Suprapubic skin (tissue), 4 donors: ENCODE results near the gene ENSA. TPM values are rescaled to one million over a fixed set of nuclear protein-coding genes. Genes with fewer than 3 reads are reported as not detected.
"Not testable (repeated sequence)": the region's sequence is repeated elsewhere in the genome, so short reads cannot be mapped to it uniquely, and the experiment has no call there.

ENCODE experiments used
- DNase-seq, 2 donors: peaks; one replicate each; pipeline ENCODE4 v3.0.0-alpha.2; 2019; ENCODE audit warnings: low spot score in 2 of 2
- H3K27ac ChIP-seq: fragments of 200-600 bp; sonication (generic); one replicate; pipeline ENCODE4 v1.5.1; 2019
- H3K27me3 ChIP-seq: fragments of 200-600 bp; sonication (generic); one replicate; pipeline ENCODE4 v1.5.1; 2019
- H3K36me3 ChIP-seq: fragments of 200-600 bp; sonication (generic); one replicate; pipeline ENCODE4 v1.5.1; 2019
- H3K4me1 ChIP-seq: fragments of 200-600 bp; sonication (generic); one replicate; pipeline ENCODE4 v1.5.1; 2019
- H3K4me3 ChIP-seq: fragments of 200-600 bp; sonication (generic); one replicate; pipeline ENCODE4 v1.5.1; 2019; ENCODE audit warnings: mild to moderate bottlenecking
- H3K9me3 ChIP-seq: fragments of 200-600 bp; sonication (generic); one replicate; pipeline ENCODE4 v1.5.1; 2019
- EP300 ChIP-seq: sonication (generic); formaldehyde crosslinking; IDR thresholded peaks from one replicate; pipeline ENCODE4 v1.6.1; 2017; ENCODE audit warnings: antibody characterized with exemption
- POLR2A ChIP-seq, 2 donors: fragments of 450-650 bp; IDR thresholded peaks; one replicate each; pipeline ENCODE4 v1.6.1; 2017; ENCODE audit warnings: antibody characterized with exemption in 2 of 2, mild to moderate bottlenecking in 2 of 2, moderate library complexity in 2 of 2
- POLR2AphosphoS5 ChIP-seq, 3 donors: sonication (generic); formaldehyde crosslinking; IDR thresholded peaks; one replicate each; pipeline ENCODE4 v1.6.1; 2017; ENCODE audit warnings: antibody characterized with exemption in 3 of 3
- WGBS: methylation state at CpG from one replicate; pipeline ENCODE4 v1.1.5; 2018; 5-methylcytosine and 5-hydroxymethylcytosine counted together
- total RNA-seq, 4 donors: library from RNA; depleted of rRNA; stranded (reverse); fragments of >200 nt; gene quantifications; one replicate each; pipeline ENCODE4 v1.1.0, GENCODE V29; 2016
- TF ChIP-seq, protein P1 (sequence below), 2 donors: fragments of 200-600 bp in 1 of 2; fragments of 450-650 bp in 1 of 2; sonication (generic) in 1 of 2; IDR thresholded peaks; one replicate each; pipeline ENCODE4 v1.5.1; 2016 to 2019; ENCODE audit warnings: antibody characterized with exemption in 2 of 2, mild to moderate bottlenecking in 1 of 2, moderate library complexity in 1 of 2

Gene ENSA
- total RNA-seq, 4 donors from 2014 or later: 266 to 384 (median 291) TPM

DNA sequence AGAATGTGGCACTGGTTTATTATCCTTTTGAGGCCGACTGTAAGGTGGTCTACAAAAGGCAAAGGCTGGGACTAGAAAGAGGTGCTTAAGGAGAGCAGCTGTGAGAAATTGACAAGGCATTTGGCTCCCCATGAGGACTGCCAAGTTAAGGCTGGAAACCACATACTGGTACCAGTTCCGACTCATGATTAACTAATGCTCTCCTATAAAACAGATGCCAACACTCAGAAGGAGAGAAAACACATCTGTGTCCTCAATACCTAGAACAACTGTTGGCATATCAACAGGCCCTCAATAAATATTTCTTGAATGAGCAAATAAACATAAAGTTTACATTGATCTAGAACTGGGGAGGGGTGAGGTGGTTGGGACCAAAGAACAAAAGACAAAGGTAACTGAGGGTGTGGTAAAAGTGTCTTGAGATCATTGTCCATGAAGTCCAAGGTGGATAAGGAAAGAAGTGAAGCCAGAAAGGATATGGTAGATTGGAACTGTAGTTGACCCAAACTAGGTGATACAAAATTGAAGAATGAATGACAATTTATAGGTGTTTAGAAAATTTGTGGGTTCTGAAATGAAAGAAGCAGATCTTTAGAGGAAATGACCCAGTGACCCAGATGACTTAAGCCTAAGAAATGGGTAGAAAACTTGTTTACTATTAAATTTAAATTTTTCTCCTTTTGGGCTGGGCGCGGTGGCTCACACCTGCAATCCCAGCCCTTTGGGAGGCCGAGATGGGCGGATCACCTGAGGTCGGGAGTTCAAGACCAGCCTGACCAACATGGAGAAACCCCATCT, 33.1 kb downstream of the ENSA start:
- Histone ChIP-seq H3K27ac (no peak overlapping the region), H3K9me3 (no peaks in the 10 kb centered on the region), H3K4me1 (no peaks in the 10 kb centered on the region), H3K4me3 (no peak overlapping the region), H3K27me3 (no peaks in the 10 kb centered on the region), H3K36me3 (peaks cover 18% of the 10 kb centered on the region)
- WGBS: 87% methylated on average over 7 of the region's 7 CpGs
- TF ChIP-seq POLR2A (IDR thresholded peaks at IDR 0.05) (no peak), POLR2AphosphoS5 (IDR thresholded peaks at IDR 0.05) (no peak), EP300 (no peak)
- TF ChIP-seq, protein P1, sequence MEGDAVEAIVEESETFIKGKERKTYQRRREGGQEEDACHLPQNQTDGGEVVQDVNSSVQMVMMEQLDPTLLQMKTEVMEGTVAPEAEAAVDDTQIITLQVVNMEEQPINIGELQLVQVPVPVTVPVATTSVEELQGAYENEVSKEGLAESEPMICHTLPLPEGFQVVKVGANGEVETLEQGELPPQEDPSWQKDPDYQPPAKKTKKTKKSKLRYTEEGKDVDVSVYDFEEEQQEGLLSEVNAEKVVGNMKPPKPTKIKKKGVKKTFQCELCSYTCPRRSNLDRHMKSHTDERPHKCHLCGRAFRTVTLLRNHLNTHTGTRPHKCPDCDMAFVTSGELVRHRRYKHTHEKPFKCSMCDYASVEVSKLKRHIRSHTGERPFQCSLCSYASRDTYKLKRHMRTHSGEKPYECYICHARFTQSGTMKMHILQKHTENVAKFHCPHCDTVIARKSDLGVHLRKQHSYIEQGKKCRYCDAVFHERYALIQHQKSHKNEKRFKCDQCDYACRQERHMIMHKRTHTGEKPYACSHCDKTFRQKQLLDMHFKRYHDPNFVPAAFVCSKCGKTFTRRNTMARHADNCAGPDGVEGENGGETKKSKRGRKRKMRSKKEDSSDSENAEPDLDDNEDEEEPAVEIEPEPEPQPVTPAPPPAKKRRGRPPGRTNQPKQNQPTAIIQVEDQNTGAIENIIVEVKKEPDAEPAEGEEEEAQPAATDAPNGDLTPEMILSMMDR (IDR thresholded peaks at IDR 0.05): no peak
- DNase-seq: peak in 1 of 2 donors; percentile 40

DNA sequence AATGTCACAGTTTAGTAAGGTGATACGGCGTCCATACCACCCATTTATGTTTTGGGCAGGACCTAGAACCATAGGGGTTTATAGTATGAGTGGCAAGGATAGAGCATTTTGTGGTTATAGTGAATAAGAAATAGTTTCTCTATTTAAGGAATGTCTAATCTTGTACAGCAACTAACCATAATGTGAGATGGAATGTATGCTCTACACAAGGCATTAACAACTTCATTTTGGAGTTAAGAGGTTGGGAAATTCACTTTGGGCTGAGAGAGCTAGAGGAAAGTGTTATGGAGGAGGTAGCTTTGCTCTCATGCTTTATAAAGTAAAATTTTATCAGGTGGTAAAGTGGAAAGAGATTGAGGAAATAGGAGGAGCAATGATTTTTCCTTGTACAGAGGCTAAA, 47.0 kb downstream of the ENSA start:
- Histone ChIP-seq H3K9me3 (no peaks in the 10 kb centered on the region), H3K27me3 (no peaks in the 10 kb centered on the region), H3K27ac (no peak overlapping the region), H3K36me3 (peaks cover 8% of the 10 kb centered on the region), H3K4me3 (no peak overlapping the region), H3K4me1 (peaks cover 7% of the 10 kb centered on the region)
- TF ChIP-seq EP300: no peak
- TF ChIP-seq POLR2AphosphoS5 (IDR thresholded peaks at IDR 0.05): no peak
- TF ChIP-seq POLR2A (IDR thresholded peaks at IDR 0.05): no peak
- TF ChIP-seq, protein P1 (IDR thresholded peaks at IDR 0.05): no peak
- no peak for DNase-seq
- 86% methylated on average over 2 of the region's 2 CpGs for WGBS

GRCh38 chr1:150581962-150582361, 47.5 kb downstream of the ENSA start:
- H3K27ac ChIP-seq, H3K4me3 ChIP-seq, H3K27me3 ChIP-seq, H3K4me1 ChIP-seq, DNase-seq, H3K9me3 ChIP-seq: not testable (repeated sequence)
- 97% methylated on average over 14 of the region's 14 CpGs for WGBS
- peaks cover 12% of the 10 kb centered on the region for H3K36me3 ChIP-seq

- H3K27ac ChIP-seq, H3K4me1 ChIP-seq, H3K27me3 ChIP-seq, DNase-seq, H3K9me3 ChIP-seq, H3K4me3 ChIP-seq: not testable (repeated sequence)
- peaks cover 17% of the 10 kb centered on the region for H3K36me3 ChIP-seq
- WGBS: 97% methylated on average over 7 of the region's 7 CpGs
Measured at GRCh38 chr1:150581437-150581836, 48.0 kb downstream of the ENSA start.

- peaks cover 21% of the 10 kb centered on the region for H3K36me3 ChIP-seq
- H3K4me1 ChIP-seq, DNase-seq, H3K27ac ChIP-seq, H3K9me3 ChIP-seq, H3K4me3 ChIP-seq, H3K27me3 ChIP-seq: not testable (repeated sequence)
- whole genome bisulfite sequencing: 90% methylated on average over 3 of the region's 3 CpGs
Measured at GRCh38 chr1:150580966-150581365, 48.4 kb downstream of the ENSA start.

- Histone ChIP-seq H3K4me3 (peak overlapping the region; percentile 98), H3K4me1 (peaks cover 18% of the 10 kb centered on the region), H3K36me3 (peaks cover 30% of the 10 kb centered on the region), H3K9me3 (no peaks in the 10 kb centered on the region), H3K27me3 (no peaks in the 10 kb centered on the region), H3K27ac (peak overlapping the region; percentile 100)
- DNase-seq: no peak
- no peak for TF ChIP-seq POLR2A (IDR thresholded peaks at IDR 0.05)
- 77% methylated on average over 15 of the region's 15 CpGs for WGBS
Measured at GRCh38 chr1:150579945-150580642, 49.3 kb downstream of the ENSA start.

- Histone ChIP-seq H3K9me3 (no peaks in the 10 kb centered on the region), H3K36me3 (peaks cover 32% of the 10 kb centered on the region), H3K27ac (peak within 1 kb of the TSS; percentile 100), H3K4me1 (peaks cover 26% of the 10 kb centered on the region), H3K27me3 (no peaks in the 10 kb centered on the region), H3K4me3 (peak within 1 kb of the TSS; percentile 98)
- peak; percentile 89 to 97 for TF ChIP-seq POLR2A (IDR thresholded peaks at IDR 0.05)
- TF ChIP-seq POLR2AphosphoS5 (IDR thresholded peaks at IDR 0.05): peak; percentile 95 to 97 (median 96)
- TF ChIP-seq EP300: no peak
- TF ChIP-seq, protein P1 (IDR thresholded peaks at IDR 0.05): no peak
- peak; percentile 95 to 97 for DNase-seq
- WGBS: 0% methylated on average over 18 of the region's 94 CpGs
Measured at GRCh38 chr1:150579110-150579944, 50.1 kb downstream of the ENSA start, which contains the start of gene MCL1. MCL1 (minus strand) TSS chr1:150579610; CDS start chr1:150579530, 80 bp downstream.
